Activated CD8-positive, alpha-beta memory T cell treated with anti-CD3 and anti-CD28 coated beads for 36 hours (primary cell): Measurements from ENCODE around the gene ZNF358. TPM values are rescaled to one million over a fixed set of nuclear protein-coding genes. Genes with fewer than 3 reads are reported as not detected.
"Not testable (repeated sequence)": the region's sequence is repeated elsewhere in the genome, so short reads cannot be mapped to it uniquely, and the experiment has no call there.

ENCODE experiments used
- CTCF ChIA-PET: fragments of 350-600 bp; sonication (Branson Sonifier 250); formaldehyde crosslinking; loops from one replicate; lab custom pipeline; 2021; ENCODE audit warnings: antibody characterized with exemption; lab: Charles Lee
- POLR2A ChIA-PET: fragments of 350-600 bp; sonication (Branson Sonifier 250); formaldehyde crosslinking; loops from one replicate; lab custom pipeline; 2021; ENCODE audit warnings: antibody characterized with exemption; lab: Charles Lee
- total RNA-seq, 2 experiments: library from RNA; stranded (reverse); gene quantifications; one replicate each; pipeline ENCODE4 v1.2.3, GENCODE V29; 2021

ZNF358 gene
- total RNA-seq, 2 experiments from 2014 or later, result 8.9 to 9.0 TPM

DNA sequence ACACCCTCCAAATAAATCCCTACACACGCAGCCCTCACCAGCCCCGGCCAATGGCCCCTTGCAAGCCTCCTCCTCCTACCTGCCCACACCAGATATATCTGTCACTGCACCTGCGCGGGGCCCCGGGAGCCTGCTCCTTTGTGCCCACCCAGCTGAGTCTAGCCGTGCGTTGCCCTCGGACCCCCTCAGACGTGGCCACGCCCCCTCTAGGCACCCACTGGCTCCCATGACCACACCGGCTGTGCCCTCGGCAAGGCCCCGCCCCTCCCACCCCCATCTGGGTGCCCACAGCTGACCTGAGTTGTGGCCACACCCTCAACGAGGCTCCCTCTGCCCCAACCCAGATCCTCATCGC, 13.3 kb downstream of the ZNF358 start:
- CTCF ChIA-PET, result no interaction called here
- POLR2A ChIA-PET, result no interaction called here

DNA sequence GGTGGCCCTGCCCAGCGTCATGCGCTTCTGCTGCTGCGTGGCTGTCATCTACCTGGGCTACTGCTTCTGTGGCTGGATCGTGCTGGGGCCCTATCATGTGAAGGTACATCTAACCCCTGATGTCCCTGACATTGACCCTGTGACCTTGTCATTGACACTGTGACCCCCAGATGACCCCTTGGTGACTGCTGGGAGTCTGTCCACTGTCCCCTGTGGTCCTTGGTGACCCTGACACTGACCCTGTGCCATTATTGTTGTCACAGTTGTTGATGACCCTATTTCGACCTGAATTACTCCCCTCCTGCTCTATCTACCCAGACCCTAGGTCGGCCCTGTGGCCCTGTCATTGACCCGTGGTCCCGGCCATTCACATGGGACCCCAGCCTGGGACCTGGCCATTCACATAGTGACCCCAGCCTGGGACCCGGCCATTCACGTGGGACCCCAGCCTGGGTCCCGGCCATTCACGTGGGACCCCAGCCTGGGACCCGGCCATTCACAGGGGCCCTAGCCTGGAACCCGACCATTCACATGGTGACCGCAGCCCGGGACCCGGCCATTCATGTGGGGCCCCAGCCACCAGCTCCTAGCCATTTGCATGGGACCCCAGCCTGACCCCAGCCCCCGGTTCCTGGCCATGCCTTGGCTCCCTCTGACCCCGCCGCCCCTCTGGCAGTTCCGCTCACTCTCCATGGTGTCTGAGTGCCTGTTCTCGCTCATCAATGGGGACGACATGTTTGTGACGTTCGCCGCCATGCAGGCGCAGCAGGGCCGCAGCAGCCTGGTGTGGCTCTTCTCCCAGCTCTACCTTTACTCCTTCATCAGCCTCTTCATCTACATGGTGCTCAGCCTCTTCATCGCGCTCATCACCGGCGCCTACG, 13.9 kb downstream of the ZNF358 start:
- CTCF ChIA-PET, result no interaction called here
- POLR2A ChIA-PET, result no interaction called here

DNA sequence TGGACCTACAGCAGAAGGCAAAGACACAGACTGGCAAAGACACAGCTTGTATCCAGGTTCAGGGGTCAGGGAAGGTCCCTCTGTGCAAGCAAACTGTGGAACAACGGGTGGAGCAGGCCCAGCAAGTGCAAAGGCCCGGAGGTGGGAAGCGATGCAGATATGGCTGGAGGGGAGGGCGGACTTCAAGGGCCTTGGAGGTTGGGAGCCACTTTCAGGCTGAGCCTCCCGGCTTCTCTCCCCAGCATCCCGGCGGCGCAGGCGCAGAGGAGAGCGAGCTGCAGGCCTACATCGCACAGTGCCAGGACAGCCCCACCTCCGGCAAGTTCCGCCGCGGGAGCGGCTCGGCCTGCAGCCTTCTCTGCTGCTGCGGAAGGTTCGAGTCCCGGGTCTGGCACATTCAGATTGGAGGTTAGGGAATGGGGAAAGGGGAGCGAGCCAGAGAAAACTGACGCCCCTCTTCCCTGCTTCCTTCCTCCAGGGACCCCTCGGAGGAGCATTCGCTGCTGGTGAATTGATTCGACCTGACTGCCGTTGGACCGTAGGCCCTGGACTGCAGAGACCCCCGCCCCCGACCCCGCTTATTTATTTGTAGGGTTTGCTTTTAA, 17.5 kb downstream of the ZNF358 start:
- CTCF ChIA-PET, result interaction anchor here (1.0 kb wide), 1 partner anchor 10 kb away, joined by 6 read pairs; no protein-coding TSS in a partner anchor
- POLR2A ChIA-PET, result interaction anchor here (0.6 to 0.8 kb wide), 3 partner anchors 11 to 188 kb away, joined by 3 to 6 read pairs (median 3); partner anchors contain the start of gene MCOLN1

DNA sequence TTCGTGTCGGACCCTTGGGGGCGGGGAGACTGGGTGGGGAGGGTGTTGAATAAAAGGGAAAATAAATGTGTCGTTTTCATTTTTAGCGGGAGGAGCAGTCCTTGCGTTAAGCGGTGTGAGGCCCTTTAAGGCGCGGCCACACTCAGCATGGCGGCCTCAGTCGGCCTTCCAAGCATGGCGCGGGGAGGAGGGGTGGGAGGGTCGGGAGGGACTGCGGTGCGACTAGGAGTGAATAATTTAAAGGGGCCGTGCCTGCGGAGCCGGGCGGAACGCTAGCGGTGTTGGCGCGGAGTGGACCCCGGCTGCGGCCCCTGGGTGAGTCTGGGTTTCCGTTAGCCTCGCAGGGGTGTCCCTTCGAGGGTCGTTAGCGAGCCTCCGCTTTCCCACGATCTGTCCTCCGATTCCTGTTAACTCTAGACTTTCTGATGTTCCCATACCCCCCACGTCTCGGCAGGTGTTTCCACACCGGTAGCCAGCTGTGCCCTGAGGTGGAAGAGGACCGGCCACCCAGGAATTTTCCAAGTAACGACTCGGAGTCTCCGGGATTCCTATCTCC, 18.1 kb downstream of the ZNF358 start:
- ChIA-PET CTCF (interaction anchor here (0.6 to 1.4 kb wide), 2 partner anchors 141 to 180 kb away, joined by 3 to 5 read pairs; no protein-coding TSS in a partner anchor), POLR2A (interaction anchor here (0.6 to 1.0 kb wide), 3 partner anchors 12 to 372 kb away, joined by 3 read pairs; no protein-coding TSS in a partner anchor)

DNA sequence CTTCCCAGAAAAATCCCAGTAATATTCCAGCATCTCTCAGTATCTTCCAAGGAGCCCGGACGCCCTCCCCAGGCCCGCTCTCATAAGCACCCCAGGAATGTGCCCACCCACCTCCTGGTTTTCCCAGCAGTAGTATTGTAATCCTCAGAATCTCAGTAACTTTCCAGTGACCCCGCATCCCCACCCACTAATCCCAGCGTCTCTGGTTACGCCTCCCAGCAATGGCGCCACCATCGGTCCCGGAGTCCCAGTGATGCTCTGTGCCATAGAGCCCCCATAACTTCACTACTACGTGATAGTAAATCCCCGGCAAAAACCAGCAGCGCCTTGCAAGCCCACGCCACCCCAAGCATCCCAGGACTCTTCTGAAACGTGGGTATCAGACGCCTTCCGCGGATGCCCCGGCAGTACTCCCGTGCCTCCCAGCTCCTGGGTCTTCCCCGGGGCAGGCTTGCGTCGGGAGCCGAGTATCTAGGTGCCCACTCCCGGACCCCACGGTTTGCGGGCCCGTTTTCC, 18.7 kb downstream of the ZNF358 start:
- ChIA-PET CTCF (interaction anchor here (0.6 to 1.4 kb wide), 4 partner anchors 12 to 181 kb away, joined by 3 to 5 read pairs (median 4); partner anchors contain the start of gene MCOLN1), POLR2A (interaction anchor here (0.6 to 1.0 kb wide), 2 partner anchors 13 to 24 kb away, joined by 3 read pairs; no protein-coding TSS in a partner anchor)

DNA sequence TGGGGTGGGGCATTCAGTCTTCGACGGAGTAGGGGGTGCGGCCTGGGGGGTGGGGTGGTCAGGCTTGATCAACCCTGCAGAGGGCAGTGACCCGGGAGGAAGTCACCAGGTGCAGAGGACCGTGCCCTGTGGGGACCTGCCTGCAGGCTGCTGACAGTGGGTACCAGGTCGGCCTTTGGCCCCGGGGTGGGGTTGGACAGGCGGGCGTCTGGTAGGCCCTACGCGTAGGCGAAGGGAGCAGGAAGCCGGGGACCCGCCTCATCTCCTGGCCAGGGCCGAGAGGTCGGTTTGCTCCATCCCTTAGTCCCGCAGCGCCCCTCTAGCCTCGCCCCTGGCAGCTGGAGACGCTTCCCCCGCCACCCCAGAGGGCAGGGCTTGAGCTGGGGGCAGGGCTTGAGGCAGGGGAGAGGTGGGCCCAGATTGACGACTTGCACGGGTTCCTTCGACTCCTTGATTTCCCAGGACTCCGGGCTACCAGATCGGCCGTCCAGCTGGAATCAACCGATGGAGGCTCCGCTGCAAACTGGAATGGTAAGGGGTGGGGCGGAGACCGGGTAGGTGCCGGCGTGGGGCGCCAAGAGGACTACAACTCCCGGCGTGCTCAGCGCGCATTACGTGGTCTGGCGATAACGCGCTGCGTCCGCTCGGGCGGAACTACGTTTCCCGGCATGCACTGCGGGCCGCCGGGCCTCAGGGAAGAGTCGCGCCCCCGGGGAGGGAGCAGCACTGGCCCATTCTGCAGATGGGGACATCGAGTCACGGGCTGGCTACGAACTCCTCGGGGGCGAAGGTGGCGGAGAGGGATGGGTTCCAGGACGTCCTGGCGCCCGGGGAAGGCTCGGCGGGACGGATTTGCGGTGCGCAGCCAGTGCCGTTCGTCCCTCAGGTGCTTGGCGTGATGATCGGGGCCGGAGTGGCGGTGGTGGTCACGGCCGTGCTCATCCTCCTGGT, 19.4 kb downstream of the ZNF358 start, which contains the start of gene PNPLA6:
TSS of gene PNPLA6 (plus strand) at position 671 of the 951 bp plus-strand sequence. CDS start at position 743, 72 bp downstream.
- ChIA-PET POLR2A (interaction anchor here (0.5 to 0.6 kb wide), 2 partner anchors 23 to 911 kb away, joined by 3 to 4 read pairs; no protein-coding TSS in a partner anchor), CTCF (interaction anchor here (0.6 to 1.4 kb wide), 5 partner anchors 12 to 181 kb away, joined by 3 to 5 read pairs (median 3); partner anchors contain the start of genes MCOLN1 and TRAPPC5)

DNA sequence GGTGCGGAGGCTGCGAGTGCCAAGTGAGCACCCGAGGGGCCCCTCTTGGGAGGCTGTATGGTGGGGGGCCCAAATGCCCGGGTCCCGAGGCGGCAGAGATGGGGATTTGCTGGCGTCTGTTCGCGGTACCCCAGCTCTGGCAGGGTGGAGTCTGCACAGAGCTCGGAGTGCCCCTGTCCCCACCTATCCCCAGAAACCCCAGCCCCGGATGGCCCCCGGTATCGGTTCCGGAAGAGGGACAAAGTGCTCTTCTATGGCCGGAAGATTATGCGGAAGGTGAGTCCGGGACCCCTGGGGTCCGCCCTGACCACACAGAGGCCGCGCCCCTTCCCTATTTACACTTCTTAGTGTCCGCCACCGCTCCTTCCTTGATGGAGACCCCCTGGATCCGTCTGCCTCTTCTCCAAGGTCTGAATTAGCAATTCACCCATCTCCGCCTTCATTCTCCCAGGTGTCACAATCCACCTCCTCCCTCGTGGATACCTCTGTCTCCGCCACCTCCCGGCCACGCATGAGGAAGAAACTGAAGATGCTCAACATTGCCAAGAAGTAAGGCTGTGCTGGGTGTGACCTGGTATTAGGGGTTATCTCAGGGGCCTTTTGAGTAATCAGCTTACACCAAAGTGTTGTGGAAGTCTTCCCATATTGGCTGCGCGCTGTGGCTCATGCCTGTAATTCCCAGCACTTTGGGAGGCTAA, 20.2 kb downstream of the ZNF358 start:
- POLR2A ChIA-PET, result no interaction called here
- CTCF ChIA-PET, result interaction anchor here (1.0 to 1.2 kb wide), 2 partner anchors 13 to 145 kb away, joined by 3 to 4 read pairs; partner anchors contain the start of genes MCOLN1 and TRAPPC5

DNA sequence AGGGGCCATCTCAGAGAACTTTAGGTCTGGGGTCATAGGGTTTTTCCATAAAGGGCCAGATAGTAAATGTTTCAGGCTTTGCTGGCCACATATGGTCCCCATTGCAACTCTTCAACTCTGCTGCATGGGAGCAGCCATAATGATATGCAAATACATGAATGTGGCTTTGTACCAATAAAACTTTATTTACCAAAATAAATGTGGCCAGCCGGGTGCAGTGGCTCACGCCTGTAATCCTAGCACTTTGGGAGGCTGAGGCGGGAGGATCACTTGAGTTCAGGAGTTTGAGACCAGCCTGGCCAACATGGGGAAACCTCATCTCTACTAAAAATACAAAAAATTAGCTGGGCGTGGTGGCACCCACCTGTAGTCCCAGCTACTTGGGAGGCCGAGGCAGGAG, 23.1 kb downstream of the ZNF358 start:
- CTCF ChIA-PET, result interaction anchor here (0.7 kb wide), 1 partner anchor 190 kb away, joined by 3 read pairs; no protein-coding TSS in a partner anchor

DNA sequence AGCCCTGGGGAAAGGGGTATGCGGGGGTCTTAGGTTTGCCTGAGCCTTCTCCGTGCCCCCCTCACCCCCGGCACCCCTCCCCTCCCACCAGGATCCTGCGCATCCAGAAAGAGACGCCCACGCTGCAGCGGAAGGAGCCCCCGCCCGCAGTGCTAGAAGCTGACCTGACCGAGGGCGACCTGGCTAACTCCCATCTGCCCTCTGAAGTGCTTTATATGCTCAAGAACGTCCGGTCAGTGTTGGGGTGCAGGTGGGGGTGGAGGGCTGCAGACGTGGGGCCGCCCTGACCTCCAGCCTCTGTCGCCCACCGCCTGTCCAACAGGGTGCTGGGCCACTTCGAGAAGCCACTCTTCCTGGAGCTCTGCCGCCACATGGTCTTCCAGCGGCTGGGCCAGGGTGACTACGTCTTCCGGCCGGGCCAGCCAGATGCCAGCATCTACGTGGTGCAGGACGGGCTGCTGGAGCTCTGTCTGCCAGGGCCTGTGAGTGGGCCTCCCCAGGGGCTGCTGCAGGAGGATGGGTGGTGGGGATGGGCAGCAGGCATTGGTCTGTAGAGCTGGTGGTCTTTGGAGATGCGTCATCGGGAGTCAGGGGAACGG, 24.0 kb downstream of the ZNF358 start:
- ChIA-PET POLR2A (no interaction called here), CTCF (interaction anchor here (0.7 kb wide), 1 partner anchor 191 kb away, joined by 3 read pairs; no protein-coding TSS in a partner anchor)

More for the DNA sequence above, 23.1 kb downstream of the ZNF358 start:
- POLR2A ChIA-PET, result not testable (repeated sequence)

DNA sequence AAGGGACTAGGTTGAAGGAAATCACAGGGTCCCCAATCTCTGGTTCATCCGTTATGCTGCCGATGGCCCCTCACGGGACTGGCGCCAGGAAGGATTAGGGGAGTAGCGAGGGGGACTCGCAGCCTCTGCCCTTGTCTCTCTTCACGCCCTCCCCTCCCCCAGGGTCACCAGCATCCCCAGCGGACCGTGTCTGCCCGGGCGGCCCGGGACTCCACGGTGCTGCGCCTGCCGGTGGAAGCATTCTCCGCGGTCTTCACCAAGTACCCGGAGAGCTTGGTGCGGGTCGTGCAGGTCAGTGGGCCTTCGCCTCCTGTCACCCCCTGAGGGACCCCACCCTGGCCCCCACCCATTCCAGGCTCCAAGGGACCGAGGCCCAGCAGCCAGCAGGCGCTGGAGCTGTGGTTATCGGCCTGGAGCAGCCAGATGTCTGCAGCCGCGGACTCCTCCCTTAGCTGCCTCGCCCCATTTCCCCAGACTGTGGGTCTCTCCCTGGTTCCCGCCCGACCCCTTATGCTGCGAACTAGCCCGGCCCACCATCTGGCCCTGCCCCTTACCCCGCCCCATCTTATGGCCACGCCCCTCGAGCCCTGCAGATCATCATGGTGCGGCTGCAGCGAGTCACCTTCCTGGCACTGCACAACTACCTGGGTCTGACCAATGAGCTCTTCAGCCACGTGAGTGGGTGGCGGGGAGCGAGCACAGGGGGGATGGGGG, 25.0 kb downstream of the ZNF358 start:
- ChIA-PET POLR2A (no interaction called here), CTCF (interaction anchor here (0.6 kb wide), 1 partner anchor 337 kb away, joined by 3 read pairs; no protein-coding TSS in a partner anchor)

DNA sequence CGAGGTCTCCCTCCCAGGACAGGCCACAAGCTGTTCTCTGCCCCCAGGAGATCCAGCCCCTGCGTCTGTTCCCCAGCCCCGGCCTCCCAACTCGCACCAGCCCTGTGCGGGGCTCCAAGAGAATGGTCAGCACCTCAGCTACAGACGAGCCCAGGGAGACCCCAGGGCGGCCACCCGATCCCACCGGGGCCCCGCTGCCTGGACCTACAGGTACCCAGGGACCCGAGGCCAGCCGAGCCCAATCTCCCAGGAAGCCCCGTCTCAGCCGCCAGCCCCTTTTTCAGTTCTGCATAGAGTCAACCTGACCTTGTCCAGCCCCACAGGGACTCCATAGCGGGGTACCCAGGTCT, 25.5 kb downstream of the ZNF358 start:
- ChIA-PET CTCF (interaction anchor here (0.6 to 1.5 kb wide), 2 partner anchors 27 to 337 kb away, joined by 3 read pairs; no protein-coding TSS in a partner anchor), POLR2A (no interaction called here)

DNA sequence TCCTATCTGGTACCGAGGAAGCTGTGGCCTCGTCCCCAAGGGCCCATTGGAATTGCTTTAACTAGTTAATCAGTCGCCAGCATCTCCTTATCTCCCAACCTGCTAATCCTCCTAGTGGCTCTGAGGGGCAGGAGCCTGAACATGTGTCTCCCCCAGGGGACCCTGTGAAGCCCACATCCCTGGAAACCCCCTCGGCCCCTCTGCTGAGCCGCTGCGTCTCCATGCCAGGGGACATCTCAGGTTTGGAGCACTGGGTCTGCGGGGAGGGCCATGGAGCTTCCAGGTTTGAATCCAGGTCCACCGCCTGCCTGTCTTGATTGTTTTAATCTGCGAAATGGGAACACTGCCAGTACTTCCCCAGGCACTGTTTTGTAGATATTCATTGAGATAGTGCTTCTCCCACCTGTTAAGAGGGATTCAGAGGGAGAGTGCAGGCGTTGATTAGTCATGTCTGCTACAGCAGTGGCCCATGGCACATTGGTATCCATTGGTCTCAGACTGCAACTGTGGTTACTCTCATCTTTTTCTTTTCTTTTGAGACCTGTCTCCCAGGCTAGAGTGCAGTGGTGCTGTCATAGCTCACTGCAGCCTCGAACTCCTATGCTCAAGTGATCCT, 26.0 kb downstream of the ZNF358 start:
- CTCF ChIA-PET, result interaction anchor here (0.9 to 1.5 kb wide), 2 partner anchors 26 to 679 kb away, joined by 3 read pairs; no protein-coding TSS in a partner anchor
- POLR2A ChIA-PET, result interaction anchor here (0.6 kb wide), 1 partner anchor 167 kb away, joined by 3 read pairs; no protein-coding TSS in a partner anchor

DNA sequence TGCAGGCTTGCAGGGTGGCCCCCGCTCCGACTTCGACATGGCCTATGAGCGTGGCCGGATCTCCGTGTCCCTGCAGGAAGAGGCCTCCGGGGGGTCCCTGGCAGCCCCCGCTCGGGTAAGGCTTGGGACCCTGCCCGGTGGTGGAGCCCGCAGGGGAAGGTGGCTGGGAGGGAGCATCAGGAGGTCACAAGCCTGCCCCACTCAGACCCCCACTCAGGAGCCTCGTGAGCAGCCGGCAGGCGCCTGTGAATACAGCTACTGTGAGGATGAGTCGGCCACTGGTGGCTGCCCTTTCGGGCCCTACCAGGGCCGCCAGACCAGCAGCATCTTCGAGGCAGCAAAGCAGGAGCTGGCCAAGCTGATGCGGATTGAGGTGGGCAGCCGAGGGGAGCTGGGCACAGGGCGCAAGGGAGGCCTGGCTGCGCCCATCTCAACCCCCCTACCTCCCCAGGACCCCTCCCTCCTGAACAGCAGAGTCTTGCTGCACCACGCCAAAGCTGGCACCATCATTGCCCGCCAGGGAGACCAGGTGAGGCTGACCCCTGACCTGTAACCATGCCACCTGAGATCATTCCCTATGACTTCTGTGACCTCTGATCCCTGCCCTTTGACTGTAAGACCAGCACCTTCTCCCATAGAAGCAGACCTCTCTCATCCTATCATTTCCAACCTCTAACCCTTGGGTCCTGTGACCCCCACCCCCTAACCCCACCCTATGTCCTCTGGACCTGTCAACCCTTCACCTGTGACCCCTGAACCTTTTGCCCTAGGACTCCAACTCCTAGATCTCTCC, 26.8 kb downstream of the ZNF358 start:
- POLR2A ChIA-PET, result interaction anchor here (0.6 kb wide), 1 partner anchor 167 kb away, joined by 3 read pairs; no protein-coding TSS in a partner anchor

DNA sequence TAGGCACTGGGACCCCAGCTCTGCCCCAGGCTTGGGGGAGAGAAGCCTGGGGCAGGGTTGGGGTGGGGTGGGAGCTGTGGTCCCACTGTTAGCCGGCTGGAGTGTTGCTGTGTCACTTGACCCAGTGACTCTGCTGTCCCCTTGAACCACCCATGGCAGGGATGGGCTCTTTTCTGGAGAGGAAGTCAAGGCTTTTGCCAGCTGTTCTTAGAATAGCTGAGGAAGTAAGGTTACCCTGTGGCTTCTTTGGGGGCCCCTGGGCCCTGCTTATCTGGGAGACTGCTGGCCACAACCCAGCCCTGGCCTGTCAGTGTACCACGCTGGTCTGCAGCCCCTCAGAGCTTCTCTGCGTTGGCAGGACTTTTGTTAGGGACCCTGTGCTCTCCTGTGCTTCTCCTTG, 28.7 kb downstream of the ZNF358 start:
- ChIA-PET CTCF (interaction anchor here (0.7 to 1.1 kb wide), 4 partner anchors 22 to 268 kb away, joined by 3 read pairs; partner anchors contain the start of gene MCOLN1), POLR2A (interaction anchor here (0.7 kb wide), 1 partner anchor 71 kb away, joined by 4 read pairs; no protein-coding TSS in a partner anchor)

More for the DNA sequence above, 26.8 kb downstream of the ZNF358 start:
- CTCF ChIA-PET, result interaction anchor here (0.9 to 1.5 kb wide), 2 partner anchors 26 to 679 kb away, joined by 3 read pairs; no protein-coding TSS in a partner anchor
